Stomach (tissue), 9 donors: ENCODE measurements around the gene NPB. TPM values are rescaled to one million over a fixed set of nuclear protein-coding genes. Genes with fewer than 3 reads are reported as not detected.

Source experiments
- DNase-seq, 2 donors: peaks; one replicate each; pipeline versions ENCODE4 v3.0.0 to v3.0.0-alpha.2; 2013 to 2019
- H3K27ac ChIP-seq, 5 donors: fragments of 200-600 bp in 4 of 5; sonication (generic) in 4 of 5; one replicate each; pipeline ENCODE4 v1.5.1; 2013 to 2019; ENCODE audit warnings: mild to moderate bottlenecking in 1 of 5, moderate library complexity in 1 of 5
- H3K27me3 ChIP-seq, 3 donors: fragments of 200-600 bp; sonication (generic); one replicate each; pipeline ENCODE4 v1.5.1; 2017 to 2019; ENCODE audit warnings: mixed run types in 1 of 3
- H3K36me3 ChIP-seq, 4 donors: fragments of 200-600 bp; sonication (generic); 1 replicate in 3 of 4; 2 replicates in 1 of 4; pipeline ENCODE4 v1.5.1; 2016 to 2019
- H3K4me1 ChIP-seq, 4 donors: fragments of 200-600 bp; sonication (generic); one replicate each; pipeline ENCODE4 v1.5.1; 2016 to 2019
- H3K4me3 ChIP-seq, 4 donors: fragments of 200-600 bp; sonication (generic) in 3 of 4; one replicate each; pipeline ENCODE4 v1.5.1; 2016 to 2019; ENCODE audit warnings: mild to moderate bottlenecking in 1 of 4
- H3K9me3 ChIP-seq, 4 donors: fragments of 200-600 bp; sonication (generic); one replicate each; pipeline ENCODE4 v1.5.1; 2016 to 2019
- CTCF ChIP-seq, 7 experiments: fragments of 450-650 bp in 4 of 7; fragments of 200-600 bp in 3 of 7; sonication (generic) in 3 of 7; IDR thresholded peaks; one replicate each; pipeline ENCODE4 v1.5.1; 2016 to 2019; ENCODE audit warnings: antibody characterized with exemption in 7 of 7, control low read depth in 2 of 7, mild to moderate bottlenecking in 1 of 7
- EP300 ChIP-seq: sonication (generic); formaldehyde crosslinking; IDR thresholded peaks from one replicate; pipeline ENCODE4 v1.6.1; 2017; ENCODE audit warnings: antibody characterized with exemption
- POLR2A ChIP-seq, 4 donors: fragments of 450-650 bp; IDR thresholded peaks; one replicate each; pipeline ENCODE4 v1.6.1; 2016; ENCODE audit warnings: antibody characterized with exemption in 4 of 4, control low read depth in 2 of 4, mild to moderate bottlenecking in 1 of 4, moderate library complexity in 1 of 4
- POLR2AphosphoS5 ChIP-seq, 3 donors: sonication (generic); formaldehyde crosslinking; IDR thresholded peaks; one replicate each; pipeline ENCODE4 v1.6.1; 2016; ENCODE audit warnings: antibody characterized with exemption in 3 of 3
- WGBS, 5 donors: extraction: QIAGEN DNeasy Blood & Tissue Kit in 3 of 5; methylation state at CpG; one replicate each; pipeline versions ENCODE4 v1.1.5 to v1.1.7; 2013 to 2018; 5-methylcytosine and 5-hydroxymethylcytosine counted together
- intact Hi-C: fragments of 100-400 bp; cut with DNase I; formaldehyde crosslinking; loops from one replicate; pipeline ENCODE4 v1.15.1; 2023; ENCODE audit warnings: low total_unique reads
- polyA plus RNA-seq, 3 donors: library from polyadenylated mRNA; stranded (reverse); fragments of 200-250 nt; gene quantifications; one replicate each; pipeline ENCODE4 v1.2.3, GENCODE V29; 2013
- total RNA-seq, 5 donors: library from RNA; depleted of rRNA; stranded (reverse); fragments of >200 nt; gene quantifications; one replicate each; pipeline versions ENCODE4 v1.1.0 to v1.2.3, GENCODE V29; 2014 to 2016
- donor health status: healthy with polysubstance abuse.
- donor health status: Bipolar disorder and iron deficiency.
- donor health status: healthy.

The NPB gene
- total and polyA plus RNA-seq, 8 donors = 0.83 to 2.0 (median 1.2) TPM; not detected in 4

- no peak for DNase-seq
- Histone ChIP-seq H3K4me3 (no peak overlapping the region), H3K4me1 (no peaks in the 10 kb centered on the region), H3K9me3 (no peaks in the 10 kb centered on the region), H3K27ac (no peak overlapping the region), H3K36me3 (no peaks in the 10 kb centered on the region), H3K27me3 (peaks cover 0 to 35% (median 0%) of the 10 kb centered on the region in 3 donors)
- WGBS, 5 donors = 80 to 87% (median 85%) methylated on average over 11 to 15 of the region's 15 CpGs
- TF ChIP-seq POLR2A (IDR thresholded peaks at IDR 0.05) = no peak
- no peak for TF ChIP-seq CTCF (IDR thresholded peaks at IDR 0.05)
- TF ChIP-seq EP300 = no peak
- no peak for TF ChIP-seq POLR2AphosphoS5 (IDR thresholded peaks at IDR 0.05)
- intact Hi-C loops = no loop called here
Measured at GRCh38 chr17:81950501-81950900, 48.5 kb downstream of the NPB start.

GRCh38 chr17:81951785-81952684 is 50.0 kb downstream of the NPB start:
- intact Hi-C loops = no loop called here

More at GRCh38 chr17:81951785-81952684, 50.0 kb downstream of the NPB start:
- no peak overlapping the region for H3K4me3 ChIP-seq
- WGBS, 5 donors = 59 to 66% (median 61%) methylated on average over 12 to 13 of the region's 13 CpGs
- no peaks in the 10 kb centered on the region for H3K4me1 ChIP-seq
- no peaks in the 10 kb centered on the region for H3K9me3 ChIP-seq
- H3K36me3 ChIP-seq = no peaks in the 10 kb centered on the region
- DNase-seq = no peak
- H3K27me3 ChIP-seq = peaks cover 0 to 41% (median 0%) of the 10 kb centered on the region in 3 donors
- H3K27ac ChIP-seq = no peak overlapping the region
- no peak for TF ChIP-seq POLR2AphosphoS5 (IDR thresholded peaks at IDR 0.05)
- no peak for TF ChIP-seq EP300
- no peak for TF ChIP-seq CTCF (IDR thresholded peaks at IDR 0.05)
- TF ChIP-seq POLR2A (IDR thresholded peaks at IDR 0.05) = no peak

Other genes with a start within 250 kb of the NPB start
- gene PDE6G, start 245.7 kb upstream of the NPB start, total RNA-seq = 1 to 10 TPM in 1 of 5 donors, not detected in 4; 2.0 TPM
- gene PDE6G, start 245.7 kb upstream of the NPB start, polyA plus RNA-seq = 1 to 10 TPM in 1 of 3 donors, under 1 TPM in 2; 0.85 to 2.6 (median 0.93) TPM
- gene OXLD1, start 235.6 kb upstream of the NPB start, total RNA-seq = 100 to 1,000 TPM in 2 of 5 donors, 10 to 100 TPM in 1, 1 to 10 TPM in 1, not detected in 1; 9.9 to 112 (median 61.2) TPM
- gene OXLD1, start 235.6 kb upstream of the NPB start, polyA plus RNA-seq = 10 to 100 TPM; 59.6 to 82.2 (median 64.5) TPM
- 100 to 1,000 TPM in 1 of 5 donors, 10 to 100 TPM in 1, 1 to 10 TPM in 2, under 1 TPM in 1; 0.58 to 279 (median 9.4) TPM for gene CCDC137, start 235.5 kb upstream of the NPB start, total RNA-seq
- gene CCDC137, start 235.5 kb upstream of the NPB start, polyA plus RNA-seq = 10 to 100 TPM; 18.2 to 26.0 (median 23.3) TPM
- 100 to 1,000 TPM in 1 of 5 donors, 10 to 100 TPM in 3, 1 to 10 TPM in 1; 8.1 to 109 (median 25.7) TPM for gene ARL16, start 218.4 kb upstream of the NPB start, total RNA-seq
- gene ARL16, start 218.4 kb upstream of the NPB start, polyA plus RNA-seq = 10 to 100 TPM; 43.5 to 67.1 (median 55.6) TPM
- 100 to 1,000 TPM in 4 of 5 donors, 10 to 100 TPM in 1; 52.0 to 275 (median 142) TPM for gene HGS, start 218.2 kb upstream of the NPB start, total RNA-seq
- gene HGS, start 218.2 kb upstream of the NPB start, polyA plus RNA-seq = 100 to 1,000 TPM in 2 of 3 donors, 10 to 100 TPM in 1; 86.1 to 138 (median 105) TPM
- 100 to 1,000 TPM in 1 of 5 donors, 10 to 100 TPM in 3, 1 to 10 TPM in 1; 3.5 to 146 (median 47.8) TPM for gene MRPL12, start 198.9 kb upstream of the NPB start, total RNA-seq
- 100 to 1,000 TPM in 2 of 3 donors, 10 to 100 TPM in 1; 90.6 to 178 (median 158) TPM for gene MRPL12, start 198.9 kb upstream of the NPB start, polyA plus RNA-seq
- 10 to 100 TPM in 3 of 5 donors, 1 to 10 TPM in 2; 3.5 to 55.6 (median 17.6) TPM for gene SLC25A10, start 190.0 kb upstream of the NPB start, total RNA-seq
- gene SLC25A10, start 190.0 kb upstream of the NPB start, polyA plus RNA-seq = 10 to 100 TPM; 33.2 to 40.7 (median 34.1) TPM
- gene GCGR, start 98.1 kb upstream of the NPB start, total RNA-seq = under 1 TPM in 1 of 5 donors, not detected in 4; 0.55 TPM
- gene GCGR, start 98.1 kb upstream of the NPB start, polyA plus RNA-seq = under 1 TPM in 1 of 3 donors, not detected in 2; 0.38 TPM
- gene MCRIP1, start 68.9 kb upstream of the NPB start, total RNA-seq = 100 to 1,000 TPM in 1 of 5 donors, 10 to 100 TPM in 4; 23.7 to 150 (median 51.0) TPM
- 100 to 1,000 TPM; 104 to 144 (median 114) TPM for gene MCRIP1, start 68.9 kb upstream of the NPB start, polyA plus RNA-seq
- gene PPP1R27, start 67.2 kb upstream of the NPB start, total RNA-seq = not detected
- gene PPP1R27, start 67.2 kb upstream of the NPB start, polyA plus RNA-seq = 1 to 10 TPM in 1 of 3 donors, under 1 TPM in 1, not detected in 1; 0.58 to 2.0 TPM
- 1,000 to 10,000 TPM in 2 of 5 donors, 100 to 1,000 TPM in 3; 401 to 1,308 (median 815) TPM for gene P4HB, start 41.7 kb upstream of the NPB start, total RNA-seq
- 100 to 1,000 TPM; 426 to 709 (median 528) TPM for gene P4HB, start 41.7 kb upstream of the NPB start, polyA plus RNA-seq
- gene ARHGDIA, start 30.9 kb upstream of the NPB start, total RNA-seq = 100 to 1,000 TPM in 3 of 5 donors, 10 to 100 TPM in 2; 57.1 to 435 (median 117) TPM
- gene ARHGDIA, start 30.9 kb upstream of the NPB start, polyA plus RNA-seq = 100 to 1,000 TPM; 154 to 240 (median 212) TPM
- 100 to 1,000 TPM in 2 of 5 donors, 10 to 100 TPM in 2, 1 to 10 TPM in 1; 5.8 to 224 (median 90.1) TPM for gene ALYREF, start 10.7 kb upstream of the NPB start, total RNA-seq
- gene ALYREF, start 10.7 kb upstream of the NPB start, polyA plus RNA-seq = 10 to 100 TPM; 33.6 to 42.3 (median 36.8) TPM
- gene ANAPC11, start 10.5 kb upstream of the NPB start, total RNA-seq = 100 to 1,000 TPM in 3 of 5 donors, 10 to 100 TPM in 2; 49.8 to 141 (median 108) TPM
- 100 to 1,000 TPM; 231 to 276 (median 257) TPM for gene ANAPC11, start 10.5 kb upstream of the NPB start, polyA plus RNA-seq
- 100 to 1,000 TPM in 2 of 5 donors, 10 to 100 TPM in 3; 17.5 to 119 (median 27.2) TPM for gene PCYT2, start 9.2 kb downstream of the NPB start, total RNA-seq
- 10 to 100 TPM; 39.7 to 51.7 (median 42.8) TPM for gene PCYT2, start 9.2 kb downstream of the NPB start, polyA plus RNA-seq
- gene SIRT7, start 15.9 kb downstream of the NPB start, total RNA-seq = 100 to 1,000 TPM in 1 of 5 donors, 10 to 100 TPM in 4; 22.8 to 128 (median 56.0) TPM
- gene SIRT7, start 15.9 kb downstream of the NPB start, polyA plus RNA-seq = 10 to 100 TPM; 18.2 to 46.9 (median 44.1) TPM
- 10 to 100 TPM in 4 of 5 donors, 1 to 10 TPM in 1; 2.3 to 30.4 (median 20.3) TPM for gene MAFG, start 25.5 kb downstream of the NPB start, total RNA-seq
- gene MAFG, start 25.5 kb downstream of the NPB start, polyA plus RNA-seq = 1 to 10 TPM; 7.2 to 8.9 (median 8.1) TPM
- gene PYCR1, start 35.1 kb downstream of the NPB start, total RNA-seq = 10 to 100 TPM in 3 of 5 donors, 1 to 10 TPM in 1, not detected in 1; 8.9 to 28.8 (median 15.7) TPM
- gene PYCR1, start 35.1 kb downstream of the NPB start, polyA plus RNA-seq = 10 to 100 TPM; 20.0 to 73.8 (median 47.4) TPM
- gene MYADML2, start 45.0 kb downstream of the NPB start, total RNA-seq = not detected
- gene MYADML2, start 45.0 kb downstream of the NPB start, polyA plus RNA-seq = not detected
- gene NOTUM, start 58.9 kb downstream of the NPB start, total RNA-seq = 1 to 10 TPM in 1 of 5 donors, under 1 TPM in 1, not detected in 3; 0.58 to 1.5 TPM
- 1 to 10 TPM in 1 of 3 donors, under 1 TPM in 2; 0.37 to 3.8 (median 0.46) TPM for gene NOTUM, start 58.9 kb downstream of the NPB start, polyA plus RNA-seq
- gene ASPSCR1, start 75.4 kb downstream of the NPB start, total RNA-seq = 100 to 1,000 TPM in 1 of 5 donors, 10 to 100 TPM in 4; 11.7 to 143 (median 34.8) TPM
- gene ASPSCR1, start 75.4 kb downstream of the NPB start, polyA plus RNA-seq = 10 to 100 TPM; 56.9 to 82.0 (median 60.8) TPM
- gene CENPX, start 120.6 kb downstream of the NPB start, total RNA-seq = 100 to 1,000 TPM in 2 of 5 donors, 10 to 100 TPM in 3; 22.0 to 213 (median 53.1) TPM
- gene CENPX, start 120.6 kb downstream of the NPB start, polyA plus RNA-seq = 100 to 1,000 TPM; 142 to 231 (median 215) TPM
- gene LRRC45, start 121.1 kb downstream of the NPB start, total RNA-seq = 100 to 1,000 TPM in 1 of 5 donors, 10 to 100 TPM in 3, 1 to 10 TPM in 1; 8.3 to 171 (median 42.9) TPM
- gene LRRC45, start 121.1 kb downstream of the NPB start, polyA plus RNA-seq = 10 to 100 TPM; 12.7 to 21.1 (median 20.9) TPM
- gene RAC3, start 129.4 kb downstream of the NPB start, total RNA-seq = 10 to 100 TPM in 1 of 5 donors, 1 to 10 TPM in 3, not detected in 1; 1.2 to 11.6 (median 2.5) TPM
- 10 to 100 TPM; 13.1 to 24.8 (median 16.2) TPM for gene RAC3, start 129.4 kb downstream of the NPB start, polyA plus RNA-seq
- gene DCXR, start 135.5 kb downstream of the NPB start, total RNA-seq = 100 to 1,000 TPM in 2 of 5 donors, 10 to 100 TPM in 3; 11.1 to 461 (median 100.0) TPM
- 100 to 1,000 TPM; 352 to 403 (median 396) TPM for gene DCXR, start 135.5 kb downstream of the NPB start, polyA plus RNA-seq
- gene RFNG, start 149.6 kb downstream of the NPB start, total RNA-seq = 10 to 100 TPM; 12.5 to 66.5 (median 28.3) TPM
- 10 to 100 TPM; 22.5 to 55.2 (median 26.0) TPM for gene RFNG, start 149.6 kb downstream of the NPB start, polyA plus RNA-seq
- gene GPS1, start 149.7 kb downstream of the NPB start, total RNA-seq = 100 to 1,000 TPM in 1 of 5 donors, 10 to 100 TPM in 4; 28.0 to 329 (median 86.4) TPM
- gene GPS1, start 149.7 kb downstream of the NPB start, polyA plus RNA-seq = 100 to 1,000 TPM; 103 to 139 (median 129) TPM
- gene DUS1L, start 163.6 kb downstream of the NPB start, total RNA-seq = 100 to 1,000 TPM in 2 of 5 donors, 10 to 100 TPM in 3; 63.2 to 286 (median 94.6) TPM
- gene DUS1L, start 163.6 kb downstream of the NPB start, polyA plus RNA-seq = 100 to 1,000 TPM; 126 to 189 (median 174) TPM
- 100 to 1,000 TPM in 3 of 5 donors, 10 to 100 TPM in 2; 22.8 to 268 (median 175) TPM for gene FASN, start 196.0 kb downstream of the NPB start, total RNA-seq
- 10 to 100 TPM; 36.0 to 97.8 (median 53.3) TPM for gene FASN, start 196.0 kb downstream of the NPB start, polyA plus RNA-seq